ENCODE measurements around the gene FREM3. TPM values are rescaled to one million over a fixed set of nuclear protein-coding genes. Genes with fewer than 3 reads are reported as not detected.
A peak's percentile ranks its signal among the peaks of the same experiment; 100 is the strongest.

FREM3 gene
- total RNA-seq, 4 donors from 2014 or later = not detected

DNA sequence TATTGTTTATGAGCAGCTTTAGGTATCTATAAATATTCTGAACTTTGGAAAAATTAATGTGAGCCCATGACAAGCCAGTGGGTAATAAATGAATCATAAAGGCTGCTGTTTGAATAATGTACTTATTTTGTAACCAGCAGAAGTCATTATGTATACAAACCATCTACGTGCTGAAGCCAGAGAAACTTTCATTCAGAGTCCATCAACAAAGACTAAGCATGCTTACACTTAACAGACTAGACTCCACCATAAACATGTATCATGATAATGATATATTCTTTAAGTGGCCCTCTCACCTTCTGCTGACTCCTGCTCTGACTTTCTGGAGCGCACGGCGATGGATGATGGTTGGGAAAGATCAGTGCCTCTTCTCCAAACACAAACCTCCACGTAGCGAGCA lies 114.9 kb downstream of the FREM3 start:
- H3K9me3 ChIP-seq = peaks cover 2 to 6% of the 10 kb centered on the region in 2 donors
- DNase-seq = no peak
- TF ChIP-seq POLR2A (IDR thresholded peaks at IDR 0.05) = no peak
- no peak for TF ChIP-seq POLR2AphosphoS5 (IDR thresholded peaks at IDR 0.05)
- TF ChIP-seq, protein P1, sequence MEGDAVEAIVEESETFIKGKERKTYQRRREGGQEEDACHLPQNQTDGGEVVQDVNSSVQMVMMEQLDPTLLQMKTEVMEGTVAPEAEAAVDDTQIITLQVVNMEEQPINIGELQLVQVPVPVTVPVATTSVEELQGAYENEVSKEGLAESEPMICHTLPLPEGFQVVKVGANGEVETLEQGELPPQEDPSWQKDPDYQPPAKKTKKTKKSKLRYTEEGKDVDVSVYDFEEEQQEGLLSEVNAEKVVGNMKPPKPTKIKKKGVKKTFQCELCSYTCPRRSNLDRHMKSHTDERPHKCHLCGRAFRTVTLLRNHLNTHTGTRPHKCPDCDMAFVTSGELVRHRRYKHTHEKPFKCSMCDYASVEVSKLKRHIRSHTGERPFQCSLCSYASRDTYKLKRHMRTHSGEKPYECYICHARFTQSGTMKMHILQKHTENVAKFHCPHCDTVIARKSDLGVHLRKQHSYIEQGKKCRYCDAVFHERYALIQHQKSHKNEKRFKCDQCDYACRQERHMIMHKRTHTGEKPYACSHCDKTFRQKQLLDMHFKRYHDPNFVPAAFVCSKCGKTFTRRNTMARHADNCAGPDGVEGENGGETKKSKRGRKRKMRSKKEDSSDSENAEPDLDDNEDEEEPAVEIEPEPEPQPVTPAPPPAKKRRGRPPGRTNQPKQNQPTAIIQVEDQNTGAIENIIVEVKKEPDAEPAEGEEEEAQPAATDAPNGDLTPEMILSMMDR (IDR thresholded peaks at IDR 0.05) = no peak
- no peak for TF ChIP-seq EP300 (IDR thresholded peaks at IDR 0.05; ENCODE audit: low read depth)
- H3K27ac ChIP-seq = no peak overlapping the region
- H3K4me3 ChIP-seq = no peak overlapping the region
- intact Hi-C loops (cut with DNase I; ENCODE audit: low total_unique reads) (no loop called here), in situ Hi-C loops (cut with MboI; ENCODE audit: low pct_ligation_motif_present in 1 of 4, low pct_unique_long_range_greater_than_20kb in 1 of 4, low sequenced_read_pairs in 3 of 4) (no loop called here)
- no peaks in the 10 kb centered on the region for H3K36me3 ChIP-seq
- no peaks in the 10 kb centered on the region for H3K4me1 ChIP-seq
- 79 to 82% methylated on average over 3 to 6 of the region's 6 CpGs for WGBS, 2 donors (ENCODE audit: low coverage in 1 of 2)
- H3K27me3 ChIP-seq = no peaks in the 10 kb centered on the region

DNA sequence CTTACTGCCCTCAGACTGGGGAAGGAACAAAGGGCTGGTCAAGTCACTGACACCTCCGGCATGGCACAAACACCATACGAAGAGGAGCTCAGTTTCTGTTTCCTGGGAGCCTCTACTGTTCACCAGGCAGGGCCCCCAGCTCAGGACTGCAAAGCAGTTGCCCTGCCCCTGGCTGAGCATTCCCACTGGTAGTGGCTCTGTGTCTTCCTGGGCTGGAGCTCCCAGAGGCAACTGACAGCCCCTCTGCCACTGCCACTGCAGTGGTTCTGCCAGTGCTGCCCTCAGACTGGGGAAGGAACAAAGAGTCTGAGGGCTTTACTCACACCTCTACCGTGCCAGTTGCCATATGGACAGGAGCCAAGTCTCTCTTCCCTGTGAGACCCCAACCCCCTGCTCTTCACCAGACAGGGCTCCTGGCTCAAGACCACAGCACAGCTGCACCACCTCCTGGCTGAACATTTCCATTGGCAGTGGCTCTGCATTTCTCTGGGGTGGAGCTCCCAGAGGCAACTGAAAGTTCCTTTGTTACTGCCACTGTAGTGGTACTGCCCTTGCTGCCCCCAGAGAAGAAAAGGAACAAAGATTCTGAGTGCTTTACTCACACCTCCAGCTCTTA lies 119.0 kb downstream of the FREM3 start:
- in situ Hi-C loops (cut with MboI; ENCODE audit: low pct_ligation_motif_present in 1 of 4, low pct_unique_long_range_greater_than_20kb in 1 of 4, low sequenced_read_pairs in 3 of 4) (no loop called here), intact Hi-C loops (cut with DNase I; ENCODE audit: low total_unique reads) (loop anchor here (5.0 kb wide), 1 partner anchor 941 kb away; no protein-coding TSS in a partner anchor)
- no peak for DNase-seq
- no peak overlapping the region for H3K27ac ChIP-seq
- H3K4me1 ChIP-seq = no peaks in the 10 kb centered on the region
- peaks cover 2 to 6% of the 10 kb centered on the region in 2 donors for H3K9me3 ChIP-seq
- 63% methylated on average over 1 of the region's 3 CpGs; no CpG with 5 or more reads in 1 of the 2 donors for WGBS, 2 donors (ENCODE audit: low coverage in 1 of 2)
- no peaks in the 10 kb centered on the region for H3K36me3 ChIP-seq
- no peak overlapping the region for H3K4me3 ChIP-seq
- no peaks in the 10 kb centered on the region for H3K27me3 ChIP-seq
- no peak for TF ChIP-seq POLR2A (IDR thresholded peaks at IDR 0.05)

DNA sequence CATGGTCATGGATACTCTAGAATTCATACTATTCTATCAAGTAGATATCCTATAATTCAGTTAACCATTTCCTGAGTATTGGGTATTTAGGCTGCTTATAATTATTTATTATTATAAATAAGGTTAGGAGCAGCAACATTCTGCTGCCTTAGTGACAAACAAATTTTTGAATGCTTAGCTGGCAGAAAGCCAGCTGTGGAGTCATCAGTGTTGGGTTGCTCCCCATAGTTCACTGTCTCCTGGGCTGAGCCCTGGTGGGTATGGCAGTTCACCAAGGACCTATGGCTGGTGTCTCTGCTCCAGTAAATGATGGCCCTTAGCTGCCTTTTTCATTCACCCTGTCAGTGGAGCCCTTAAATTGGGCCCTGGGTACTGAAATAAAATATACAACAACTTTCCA lies 125.1 kb downstream of the FREM3 start:
- intact Hi-C loops (cut with DNase I; ENCODE audit: low total_unique reads) (no loop called here), in situ Hi-C loops (cut with MboI; ENCODE audit: low pct_ligation_motif_present in 1 of 4, low pct_unique_long_range_greater_than_20kb in 1 of 4, low sequenced_read_pairs in 3 of 4) (no loop called here)
- Histone ChIP-seq H3K36me3 (no peaks in the 10 kb centered on the region), H3K27ac (no peak overlapping the region), H3K27me3 (no peaks in the 10 kb centered on the region), H3K4me1 (no peaks in the 10 kb centered on the region), H3K4me3 (no peak overlapping the region), H3K9me3 (no peaks in the 10 kb centered on the region)
- TF ChIP-seq POLR2AphosphoS5 (IDR thresholded peaks at IDR 0.05) = no peak
- TF ChIP-seq EP300 (IDR thresholded peaks at IDR 0.05; ENCODE audit: low read depth) = no peak
- TF ChIP-seq, protein P1 (IDR thresholded peaks at IDR 0.05) = no peak
- no peak for TF ChIP-seq POLR2A (IDR thresholded peaks at IDR 0.05)
- DNase-seq = no peak

GRCh38 chr4:143564472-143564871 lies 136.0 kb downstream of the FREM3 start:
- Histone ChIP-seq H3K27me3 (no peaks in the 10 kb centered on the region), H3K27ac (no peak overlapping the region), H3K4me1 (peaks cover 0 to 4% (median 0%) of the 10 kb centered on the region in 4 donors), H3K36me3 (no peaks in the 10 kb centered on the region), H3K9me3 (no peaks in the 10 kb centered on the region), H3K4me3 (no peak overlapping the region)
- intact Hi-C loops (cut with DNase I; ENCODE audit: low total_unique reads) (no loop called here), in situ Hi-C loops (cut with MboI; ENCODE audit: low pct_ligation_motif_present in 1 of 4, low pct_unique_long_range_greater_than_20kb in 1 of 4, low sequenced_read_pairs in 3 of 4) (no loop called here)
- DNase-seq = no peak
- TF ChIP-seq POLR2A (IDR thresholded peaks at IDR 0.05) (no peak), EP300 (IDR thresholded peaks at IDR 0.05; ENCODE audit: low read depth) (no peak), POLR2AphosphoS5 (IDR thresholded peaks at IDR 0.05) (no peak)
- TF ChIP-seq, protein P1 (IDR thresholded peaks at IDR 0.05) = no peak
- WGBS, 2 donors (ENCODE audit: low coverage in 1 of 2) = 65 to 89% methylated on average over 2 of the region's 2 CpGs

- Histone ChIP-seq H3K27ac (peak overlapping the region in 3 of 4 donors; percentile 41 to 69 (median 61)), H3K9me3 (no peaks in the 10 kb centered on the region), H3K36me3 (no peaks in the 10 kb centered on the region), H3K4me3 (peak overlapping the region; percentile 11 to 63 (median 50)), H3K4me1 (peaks cover 0 to 12% (median 5%) of the 10 kb centered on the region in 4 donors), H3K27me3 (no peaks in the 10 kb centered on the region)
- WGBS, 2 donors (ENCODE audit: low coverage in 1 of 2) = 70 to 89% methylated on average over 6 to 17 of the region's 17 CpGs
- TF ChIP-seq EP300 (IDR thresholded peaks at IDR 0.05; ENCODE audit: low read depth) (no peak), POLR2AphosphoS5 (IDR thresholded peaks at IDR 0.05) (no peak), POLR2A (IDR thresholded peaks at IDR 0.05) (no peak)
- TF ChIP-seq, protein P1 (IDR thresholded peaks at IDR 0.05) = no peak
- no peak for DNase-seq
- intact Hi-C loops (cut with DNase I; ENCODE audit: low total_unique reads) = no loop called here
- in situ Hi-C loops (cut with MboI; ENCODE audit: low pct_ligation_motif_present in 1 of 4, low pct_unique_long_range_greater_than_20kb in 1 of 4, low sequenced_read_pairs in 3 of 4) = no loop called here
Observed at GRCh38 chr4:143559757-143560147, 140.7 kb downstream of the FREM3 start.

Data from transverse colon (tissue), 4 donors.